ENCODE measurements around the gene SATB2. TPM values are rescaled to one million over a fixed set of nuclear protein-coding genes. Genes with fewer than 3 reads are reported as not detected.

Gene SATB2
- total and polyA plus RNA-seq, 3 experiments from 2014 or later = 0.09 to 0.13 TPM; not detected in 1

DNA sequence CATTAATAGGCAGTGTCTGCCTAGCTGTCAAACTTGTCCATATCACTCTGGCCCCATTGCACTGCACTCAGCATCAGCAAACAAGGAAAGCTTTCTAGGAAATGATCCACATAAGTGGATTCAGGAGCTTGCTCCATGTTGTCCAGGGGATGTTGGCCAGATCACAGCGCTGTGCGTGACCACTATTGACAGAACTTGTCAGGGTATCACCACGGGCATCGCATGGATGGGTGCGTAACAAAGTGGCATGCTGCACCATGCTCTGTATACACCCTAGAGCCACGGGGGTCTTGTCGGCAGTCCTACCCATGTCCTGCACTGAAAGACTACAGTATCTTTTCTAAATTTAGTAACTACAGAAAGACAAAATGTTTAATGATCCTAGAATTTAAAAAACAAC, 15.6 kb downstream of the SATB2 start:
- Histone ChIP-seq H3K27ac (ENCODE audit: low read depth, low read length) (no peak overlapping the region), H3K4me1 (ENCODE audit: insufficient read depth, low read length) (no peaks in the 10 kb centered on the region), H3K4me3 (ENCODE audit: low read length) (no peak overlapping the region), H3K27me3 (ENCODE audit: insufficient read depth, low read length, poor library complexity, severe bottlenecking) (no peaks in the 10 kb centered on the region), H3K36me3 (ENCODE audit: insufficient read depth, low read length) (no peaks in the 10 kb centered on the region), H3K9me3 (ENCODE audit: low read length) (no peaks in the 10 kb centered on the region)
- no peaks in the 10 kb centered on the region for H3K9me3 Mint-ChIP-seq
- DNase-seq = no peak
- ChIA-PET CTCF (no interaction called here), POLR2A (no interaction called here)
- no peak overlapping the region for H3K27ac Mint-ChIP-seq
- H3K27me3 Mint-ChIP-seq = peaks cover 3 to 47% of the 10 kb centered on the region in 2 donors
- no peak overlapping the region for H3K4me3 Mint-ChIP-seq
- no peaks in the 10 kb centered on the region for H3K36me3 Mint-ChIP-seq
- no peaks in the 10 kb centered on the region for H3K4me1 Mint-ChIP-seq

DNA sequence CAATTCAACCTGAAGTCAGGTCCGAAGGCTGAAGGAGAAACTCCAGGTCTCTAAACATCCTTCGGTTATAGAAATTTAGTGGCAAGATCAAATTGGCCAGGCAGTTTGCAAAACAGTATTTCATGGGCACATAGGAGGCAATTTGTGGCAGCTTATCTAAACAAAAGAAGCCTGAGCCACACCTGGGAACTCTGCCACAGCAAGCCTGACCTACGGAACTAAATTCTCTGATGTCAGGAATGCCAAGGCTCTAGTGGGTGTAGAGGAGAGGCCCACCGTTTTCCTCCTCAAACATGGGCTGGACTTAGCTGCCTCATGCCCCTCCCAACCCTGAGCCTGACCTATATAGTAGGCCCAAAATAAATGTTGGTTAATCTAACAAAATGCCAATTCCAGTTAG, 16.0 kb downstream of the SATB2 start:
- Histone ChIP-seq H3K4me3 (ENCODE audit: low read length) (no peak overlapping the region), H3K4me1 (ENCODE audit: insufficient read depth, low read length) (no peaks in the 10 kb centered on the region), H3K27me3 (ENCODE audit: insufficient read depth, low read length, poor library complexity, severe bottlenecking) (no peaks in the 10 kb centered on the region), H3K9me3 (ENCODE audit: low read length) (no peaks in the 10 kb centered on the region), H3K27ac (ENCODE audit: low read depth, low read length) (no peak overlapping the region), H3K36me3 (ENCODE audit: insufficient read depth, low read length) (no peaks in the 10 kb centered on the region)
- Mint-ChIP-seq H3K27ac (no peak overlapping the region), H3K27me3 (peaks cover 3 to 42% of the 10 kb centered on the region in 2 donors), H3K4me3 (no peak overlapping the region), H3K36me3 (no peaks in the 10 kb centered on the region), H3K9me3 (no peaks in the 10 kb centered on the region), H3K4me1 (no peaks in the 10 kb centered on the region)
- CTCF ChIA-PET = no interaction called here
- POLR2A ChIA-PET = no interaction called here
- no peak for DNase-seq

DNA sequence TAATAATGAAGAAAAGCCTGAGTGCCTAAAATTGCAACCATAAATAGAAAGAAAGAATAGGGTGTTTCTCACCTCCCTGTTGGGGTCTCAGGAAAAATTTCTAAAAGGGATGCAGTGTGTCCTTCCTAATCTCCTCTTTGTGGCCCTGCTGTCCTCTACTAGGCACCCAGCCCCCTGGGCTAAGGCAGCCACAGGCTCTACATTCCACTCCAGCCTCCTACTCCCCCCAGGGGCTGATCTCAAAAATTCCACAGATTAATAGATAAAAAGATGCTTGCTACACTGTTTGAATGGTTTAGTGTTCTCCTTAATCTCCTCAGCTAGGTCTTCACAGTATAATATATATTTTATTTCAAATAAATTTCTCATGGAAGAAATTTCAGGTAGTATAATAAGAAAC, 17.6 kb downstream of the SATB2 start:
- Mint-ChIP-seq H3K4me1 (no peaks in the 10 kb centered on the region), H3K4me3 (no peak overlapping the region), H3K9me3 (no peaks in the 10 kb centered on the region), H3K27ac (no peak overlapping the region), H3K36me3 (no peaks in the 10 kb centered on the region), H3K27me3 (peaks cover 5 to 30% of the 10 kb centered on the region in 2 donors)
- Histone ChIP-seq H3K27me3 (ENCODE audit: insufficient read depth, low read length, poor library complexity, severe bottlenecking) (no peaks in the 10 kb centered on the region), H3K36me3 (ENCODE audit: insufficient read depth, low read length) (no peaks in the 10 kb centered on the region), H3K4me1 (ENCODE audit: insufficient read depth, low read length) (no peaks in the 10 kb centered on the region), H3K27ac (ENCODE audit: low read depth, low read length) (no peak overlapping the region), H3K9me3 (ENCODE audit: low read length) (no peaks in the 10 kb centered on the region), H3K4me3 (ENCODE audit: low read length) (no peak overlapping the region)
- DNase-seq = no peak
- ChIA-PET POLR2A (no interaction called here), CTCF (no interaction called here)

DNA sequence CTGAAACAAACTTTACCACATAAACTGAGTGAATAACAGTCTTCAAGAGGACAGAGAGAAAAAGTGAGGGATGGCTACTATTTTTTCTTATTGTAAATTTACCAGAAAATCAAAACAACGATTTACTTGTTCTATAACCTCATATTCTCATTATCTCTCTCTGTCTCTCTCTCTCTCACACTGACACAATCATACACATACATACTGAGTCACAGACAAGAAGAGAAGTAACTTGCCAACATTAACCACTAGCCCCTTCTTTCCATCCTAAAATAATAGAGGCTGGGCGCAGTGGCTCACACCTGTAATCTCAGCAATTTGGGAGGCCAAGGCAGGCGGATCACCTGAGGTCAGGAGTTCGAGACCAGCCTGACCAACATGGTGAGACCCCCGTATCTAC, 18.2 kb downstream of the SATB2 start:
- Histone ChIP-seq H3K4me3 (ENCODE audit: low read length) (no peak overlapping the region), H3K27me3 (ENCODE audit: insufficient read depth, low read length, poor library complexity, severe bottlenecking) (no peaks in the 10 kb centered on the region), H3K4me1 (ENCODE audit: insufficient read depth, low read length) (no peaks in the 10 kb centered on the region), H3K36me3 (ENCODE audit: insufficient read depth, low read length) (no peaks in the 10 kb centered on the region), H3K9me3 (ENCODE audit: low read length) (no peaks in the 10 kb centered on the region), H3K27ac (ENCODE audit: low read depth, low read length) (no peak overlapping the region)
- ChIA-PET CTCF (no interaction called here), POLR2A (no interaction called here)
- H3K36me3 Mint-ChIP-seq = no peaks in the 10 kb centered on the region
- DNase-seq = no peak
- no peak overlapping the region for H3K4me3 Mint-ChIP-seq
- no peaks in the 10 kb centered on the region for H3K9me3 Mint-ChIP-seq
- no peaks in the 10 kb centered on the region for H3K4me1 Mint-ChIP-seq
- H3K27ac Mint-ChIP-seq = no peak overlapping the region
- H3K27me3 Mint-ChIP-seq = peaks cover 5 to 27% of the 10 kb centered on the region in 2 donors

DNA sequence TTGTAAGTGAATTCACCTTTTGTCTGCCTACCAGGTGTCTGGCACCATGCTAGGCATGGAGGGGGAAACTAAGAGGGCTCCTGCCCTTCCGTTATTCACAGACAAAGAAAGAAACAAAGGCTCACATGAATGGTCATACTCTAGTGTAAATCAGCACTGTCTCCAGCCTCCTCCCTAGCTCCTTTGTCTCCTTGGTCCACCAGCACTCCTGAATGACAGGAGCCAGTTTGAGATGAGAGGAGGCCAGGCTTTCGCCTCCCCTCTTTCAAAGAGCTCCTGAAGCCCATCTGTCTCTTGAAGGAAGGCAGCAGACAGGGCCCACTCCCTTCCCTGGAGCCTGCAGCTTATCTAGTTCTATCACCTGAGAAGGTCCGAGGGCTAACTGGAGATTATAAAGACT, 18.7 kb downstream of the SATB2 start:
- Histone ChIP-seq H3K27me3 (ENCODE audit: insufficient read depth, low read length, poor library complexity, severe bottlenecking) (no peaks in the 10 kb centered on the region), H3K9me3 (ENCODE audit: low read length) (no peaks in the 10 kb centered on the region), H3K4me3 (ENCODE audit: low read length) (no peak overlapping the region), H3K27ac (ENCODE audit: low read depth, low read length) (no peak overlapping the region), H3K36me3 (ENCODE audit: insufficient read depth, low read length) (no peaks in the 10 kb centered on the region), H3K4me1 (ENCODE audit: insufficient read depth, low read length) (no peaks in the 10 kb centered on the region)
- POLR2A ChIA-PET = no interaction called here
- no peaks in the 10 kb centered on the region for H3K9me3 Mint-ChIP-seq
- H3K36me3 Mint-ChIP-seq = no peaks in the 10 kb centered on the region
- CTCF ChIA-PET = no interaction called here
- no peak overlapping the region for H3K27ac Mint-ChIP-seq
- DNase-seq = no peak
- no peaks in the 10 kb centered on the region for H3K4me1 Mint-ChIP-seq
- H3K27me3 Mint-ChIP-seq = peaks cover 5 to 24% of the 10 kb centered on the region in 2 donors
- no peak overlapping the region for H3K4me3 Mint-ChIP-seq

DNA sequence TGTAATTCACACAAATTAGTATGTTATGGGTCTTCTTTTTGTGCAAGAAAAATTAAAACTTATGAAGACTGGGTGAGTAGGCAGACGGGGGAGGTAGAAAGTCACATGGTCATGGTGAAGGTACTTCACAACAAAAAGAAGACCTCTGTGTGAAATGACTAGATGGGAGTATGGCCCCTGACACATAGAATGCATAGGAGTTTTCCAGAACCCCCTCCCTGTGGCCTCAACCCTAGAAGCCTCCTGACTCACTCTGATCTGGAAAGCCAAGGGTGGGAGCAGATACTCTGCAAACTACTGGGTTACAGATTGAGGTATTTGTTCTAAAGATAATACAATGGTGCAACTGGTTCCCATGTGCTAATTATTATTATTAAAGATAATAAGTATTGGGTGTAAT, 23.2 kb downstream of the SATB2 start:
- ChIA-PET POLR2A (no interaction called here), CTCF (no interaction called here)
- no peaks in the 10 kb centered on the region for H3K27me3 ChIP-seq (ENCODE audit: insufficient read depth, low read length, poor library complexity, severe bottlenecking)
- no peaks in the 10 kb centered on the region for H3K9me3 ChIP-seq (ENCODE audit: low read length)
- H3K36me3 Mint-ChIP-seq = no peaks in the 10 kb centered on the region
- H3K4me1 ChIP-seq (ENCODE audit: insufficient read depth, low read length) = no peaks in the 10 kb centered on the region
- no peak for DNase-seq
- H3K27ac Mint-ChIP-seq = no peak overlapping the region
- H3K27ac ChIP-seq (ENCODE audit: low read depth, low read length) = no peak overlapping the region
- no peak overlapping the region for H3K4me3 Mint-ChIP-seq
- H3K4me3 ChIP-seq (ENCODE audit: low read length) = no peak overlapping the region
- peaks cover 5% of the 10 kb centered on the region in 2 donors for H3K27me3 Mint-ChIP-seq
- H3K36me3 ChIP-seq (ENCODE audit: insufficient read depth, low read length) = no peaks in the 10 kb centered on the region
- H3K9me3 Mint-ChIP-seq = no peaks in the 10 kb centered on the region
- H3K4me1 Mint-ChIP-seq = no peaks in the 10 kb centered on the region

DNA sequence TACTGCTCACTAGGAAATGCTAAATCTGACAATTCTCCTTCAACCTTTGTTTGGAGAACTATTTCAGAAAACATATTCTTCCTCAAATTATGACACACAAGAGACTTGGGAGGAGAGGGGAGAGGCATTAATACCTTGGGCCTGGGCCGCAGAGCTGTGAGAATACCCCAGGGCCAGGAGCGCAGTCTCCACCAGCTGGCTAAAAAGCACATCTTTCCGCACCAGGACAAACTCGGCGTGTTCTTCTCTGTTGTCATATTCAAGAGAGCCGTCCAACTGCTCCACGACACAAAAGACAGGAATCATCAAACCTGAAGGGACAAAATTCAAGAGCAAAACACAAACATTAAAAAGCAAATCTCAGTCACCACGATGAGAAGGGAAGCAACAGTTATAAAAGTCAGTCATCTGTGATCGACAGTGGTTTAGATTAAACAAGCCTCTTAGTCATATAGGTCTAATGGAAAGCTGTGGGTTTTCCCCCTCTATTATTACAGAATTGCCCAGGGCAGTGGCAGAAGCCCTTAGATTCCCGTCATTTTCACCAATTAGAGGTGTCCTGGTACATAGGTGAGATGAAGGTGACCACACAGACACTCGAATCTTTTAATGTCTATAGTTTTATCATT, 24.4 kb downstream of the SATB2 start:
- Mint-ChIP-seq H3K4me3 (no peak overlapping the region), H3K27me3 (peaks cover 4 to 5% of the 10 kb centered on the region in 2 donors), H3K9me3 (no peaks in the 10 kb centered on the region), H3K36me3 (no peaks in the 10 kb centered on the region), H3K4me1 (no peaks in the 10 kb centered on the region), H3K27ac (no peak overlapping the region)
- Histone ChIP-seq H3K4me1 (ENCODE audit: insufficient read depth, low read length) (no peaks in the 10 kb centered on the region), H3K4me3 (ENCODE audit: low read length) (no peak overlapping the region), H3K36me3 (ENCODE audit: insufficient read depth, low read length) (no peaks in the 10 kb centered on the region), H3K27ac (ENCODE audit: low read depth, low read length) (no peak overlapping the region), H3K9me3 (ENCODE audit: low read length) (no peaks in the 10 kb centered on the region), H3K27me3 (ENCODE audit: insufficient read depth, low read length, poor library complexity, severe bottlenecking) (no peaks in the 10 kb centered on the region)
- ChIA-PET CTCF (no interaction called here), POLR2A (no interaction called here)
- no peak for DNase-seq

DNA sequence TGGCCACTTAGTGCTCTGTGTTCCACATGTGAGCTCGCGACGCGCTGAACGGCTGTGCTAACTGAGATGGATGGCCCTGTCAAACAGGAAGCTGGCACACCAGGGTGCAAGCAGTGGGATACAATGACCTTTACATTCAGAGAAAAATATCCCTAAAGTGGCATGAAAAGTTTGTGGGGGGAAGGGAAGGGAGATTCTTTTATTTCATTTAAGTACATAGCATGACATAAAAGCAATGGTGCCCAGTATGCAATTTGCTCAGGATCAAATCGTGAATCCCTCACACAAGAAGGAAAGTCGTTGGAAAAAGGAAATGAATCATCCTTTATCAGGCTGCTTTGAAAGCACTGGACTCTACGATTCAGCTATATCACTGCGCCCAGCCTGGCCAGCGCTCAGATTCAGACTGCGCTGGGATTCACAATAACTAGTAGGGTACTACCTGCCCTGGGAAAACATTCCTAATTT, 26.0 kb downstream of the SATB2 start:
- no peak for DNase-seq
- no peaks in the 10 kb centered on the region for H3K36me3 Mint-ChIP-seq
- peaks cover 4 to 5% of the 10 kb centered on the region in 2 donors for H3K27me3 Mint-ChIP-seq
- no peak overlapping the region for H3K27ac Mint-ChIP-seq
- H3K9me3 Mint-ChIP-seq = no peaks in the 10 kb centered on the region
- POLR2A ChIA-PET = no interaction called here
- CTCF ChIA-PET = no interaction called here
- no peak overlapping the region for H3K27ac ChIP-seq (ENCODE audit: low read depth, low read length)
- no peaks in the 10 kb centered on the region for H3K36me3 ChIP-seq (ENCODE audit: insufficient read depth, low read length)
- no peaks in the 10 kb centered on the region for H3K4me1 Mint-ChIP-seq
- no peaks in the 10 kb centered on the region for H3K27me3 ChIP-seq (ENCODE audit: insufficient read depth, low read length, poor library complexity, severe bottlenecking)
- H3K4me3 Mint-ChIP-seq = no peak overlapping the region
- H3K9me3 ChIP-seq (ENCODE audit: low read length) = no peaks in the 10 kb centered on the region
- H3K4me3 ChIP-seq (ENCODE audit: low read length) = no peak overlapping the region
- no peaks in the 10 kb centered on the region for H3K4me1 ChIP-seq (ENCODE audit: insufficient read depth, low read length)

DNA sequence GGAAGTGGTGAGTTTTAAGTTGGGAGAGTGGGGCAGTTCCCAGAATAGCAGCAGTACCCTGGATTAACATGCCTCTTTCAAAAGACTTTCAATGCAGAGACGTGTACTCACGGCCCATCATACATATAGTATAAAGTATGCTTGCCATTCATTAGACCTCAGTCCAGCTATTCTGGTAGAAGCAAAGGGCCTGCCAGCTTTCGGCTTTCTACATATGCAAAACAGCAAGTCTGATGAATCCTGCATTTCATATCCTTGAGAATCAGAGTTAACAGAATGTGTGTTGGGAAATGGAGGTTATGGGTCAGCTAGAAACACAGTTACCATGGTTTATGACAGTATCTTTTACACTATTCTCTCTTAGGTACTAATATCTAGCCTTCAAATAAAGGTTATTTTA, 27.5 kb downstream of the SATB2 start:
- no peak overlapping the region for H3K27ac ChIP-seq (ENCODE audit: low read depth, low read length)
- H3K36me3 ChIP-seq (ENCODE audit: insufficient read depth, low read length) = no peaks in the 10 kb centered on the region
- CTCF ChIA-PET = no interaction called here
- no peak overlapping the region for H3K4me3 ChIP-seq (ENCODE audit: low read length)
- Mint-ChIP-seq H3K36me3 (no peaks in the 10 kb centered on the region), H3K4me3 (no peak overlapping the region), H3K4me1 (no peaks in the 10 kb centered on the region), H3K9me3 (no peaks in the 10 kb centered on the region), H3K27me3 (peaks cover 3 to 4% of the 10 kb centered on the region in 2 donors), H3K27ac (no peak overlapping the region)
- H3K9me3 ChIP-seq (ENCODE audit: low read length) = no peaks in the 10 kb centered on the region
- no peaks in the 10 kb centered on the region for H3K27me3 ChIP-seq (ENCODE audit: insufficient read depth, low read length, poor library complexity, severe bottlenecking)
- no peaks in the 10 kb centered on the region for H3K4me1 ChIP-seq (ENCODE audit: insufficient read depth, low read length)
- DNase-seq = no peak
- POLR2A ChIA-PET = no interaction called here

Measured in CD8-positive, alpha-beta memory T cell (primary cell).